Measurements from ENCODE around the gene WHAMM.

DNA sequence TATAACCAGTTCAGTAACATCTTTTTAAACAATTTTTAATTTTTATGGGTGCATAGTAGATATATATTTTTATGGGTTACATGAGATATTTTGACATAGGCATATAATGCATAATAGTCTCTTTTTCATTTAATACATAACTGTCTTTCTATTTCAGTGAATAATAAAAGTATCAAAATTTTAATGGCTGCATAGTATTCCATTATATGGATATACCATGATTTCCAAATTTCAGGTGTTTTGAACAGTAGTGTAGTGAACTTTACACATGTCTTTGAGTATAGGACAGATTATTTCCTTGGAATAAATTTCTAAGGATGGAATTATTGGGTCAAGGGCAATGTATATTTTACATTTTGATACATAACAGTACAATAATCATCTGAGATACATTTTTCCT is 10.7 kb downstream of the WHAMM start:
- no peak for TF ChIP-seq POLR2A (IDR thresholded peaks at IDR 0.05)
- TF ChIP-seq, protein P1, sequence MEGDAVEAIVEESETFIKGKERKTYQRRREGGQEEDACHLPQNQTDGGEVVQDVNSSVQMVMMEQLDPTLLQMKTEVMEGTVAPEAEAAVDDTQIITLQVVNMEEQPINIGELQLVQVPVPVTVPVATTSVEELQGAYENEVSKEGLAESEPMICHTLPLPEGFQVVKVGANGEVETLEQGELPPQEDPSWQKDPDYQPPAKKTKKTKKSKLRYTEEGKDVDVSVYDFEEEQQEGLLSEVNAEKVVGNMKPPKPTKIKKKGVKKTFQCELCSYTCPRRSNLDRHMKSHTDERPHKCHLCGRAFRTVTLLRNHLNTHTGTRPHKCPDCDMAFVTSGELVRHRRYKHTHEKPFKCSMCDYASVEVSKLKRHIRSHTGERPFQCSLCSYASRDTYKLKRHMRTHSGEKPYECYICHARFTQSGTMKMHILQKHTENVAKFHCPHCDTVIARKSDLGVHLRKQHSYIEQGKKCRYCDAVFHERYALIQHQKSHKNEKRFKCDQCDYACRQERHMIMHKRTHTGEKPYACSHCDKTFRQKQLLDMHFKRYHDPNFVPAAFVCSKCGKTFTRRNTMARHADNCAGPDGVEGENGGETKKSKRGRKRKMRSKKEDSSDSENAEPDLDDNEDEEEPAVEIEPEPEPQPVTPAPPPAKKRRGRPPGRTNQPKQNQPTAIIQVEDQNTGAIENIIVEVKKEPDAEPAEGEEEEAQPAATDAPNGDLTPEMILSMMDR (IDR thresholded peaks at IDR 0.05), result no peak
